H9 (cell line): ENCODE measurements around the gene RASL10B. TPM values are rescaled to one million over a fixed set of nuclear protein-coding genes. Genes with fewer than 3 reads are reported as not detected.

Source experiments
- DNase-seq: peaks from one replicate; pipeline ENCODE4 v3.0.0-alpha.2; 2017
- H2AFZ ChIP-seq: one replicate; pipeline ENCODE4 v1.6.1; 2013; ENCODE audit warnings: mild to moderate bottlenecking, low read length, control low read depth, moderate library complexity
- H2AK5ac ChIP-seq: 2 replicates; pipeline ENCODE4 v1.6.1; 2013; ENCODE audit warnings: low read length, control low read depth, mixed read lengths; ENCODE audit not compliant: insufficient read length
- H2BK120ac ChIP-seq: one replicate; pipeline ENCODE4 v1.6.1; 2013; ENCODE audit warnings: low read depth, mild to moderate bottlenecking, low read length, control low read depth, inconsistent platforms; ENCODE audit not compliant: poor library complexity, severe bottlenecking
- H2BK12ac ChIP-seq: 2 replicates; pipeline ENCODE4 v1.6.1; 2013; ENCODE audit warnings: low read length, control low read depth, mixed read lengths, low read depth; ENCODE audit not compliant: insufficient read length
- H2BK15ac ChIP-seq: 2 replicates; pipeline ENCODE4 v1.6.1; 2013; ENCODE audit warnings: low read depth, low read length, control low read depth
- H2BK20ac ChIP-seq: one replicate; pipeline ENCODE4 v1.6.1; 2013; ENCODE audit warnings: low read depth, mild to moderate bottlenecking, low read length, control low read depth, inconsistent platforms; ENCODE audit not compliant: poor library complexity, severe bottlenecking
- H2BK5ac ChIP-seq: 2 replicates; pipeline ENCODE4 v1.6.1; 2013; ENCODE audit warnings: low read length, control low read depth, mixed read lengths; ENCODE audit not compliant: insufficient read length
- H3K14ac ChIP-seq: 2 replicates; pipeline ENCODE4 v1.6.1; 2013; ENCODE audit warnings: low read length, control low read depth; ENCODE audit not compliant: insufficient read depth
- H3K18ac ChIP-seq: 2 replicates; pipeline ENCODE4 v1.6.1; 2013; ENCODE audit warnings: low read depth, mild to moderate bottlenecking, mixed read lengths, low read length, control low read depth; ENCODE audit not compliant: insufficient read length
- H3K23ac ChIP-seq: 2 replicates; pipeline ENCODE4 v1.6.1; 2013; ENCODE audit warnings: low read length, control low read depth, mixed read lengths, low read depth; ENCODE audit not compliant: insufficient read length
- H3K23me2 ChIP-seq: 2 replicates; pipeline ENCODE4 v1.6.1; 2013; ENCODE audit warnings: low read depth, mild to moderate bottlenecking, mixed read lengths, low read length, control low read depth; ENCODE audit not compliant: insufficient read length, poor library complexity, severe bottlenecking
- H3K27ac ChIP-seq: 2 replicates; pipeline ENCODE4 v1.5.1; 2013; ENCODE audit warnings: low read length, control low read depth, mixed read lengths, low read depth; ENCODE audit not compliant: insufficient read length
- H3K27me3 ChIP-seq: 2 replicates; pipeline ENCODE4 v1.6.1; 2013; ENCODE audit warnings: low read length, control low read depth, inconsistent platforms; ENCODE audit not compliant: insufficient read depth
- H3K4ac ChIP-seq: 2 replicates; pipeline ENCODE4 v1.6.1; 2013; ENCODE audit warnings: low read depth, mild to moderate bottlenecking, control low read depth, inconsistent platforms, low read length, moderate library complexity
- H3K4me1 ChIP-seq: 2 replicates; pipeline ENCODE4 v1.6.1; 2013; ENCODE audit warnings: low read length, control low read depth, inconsistent platforms; ENCODE audit not compliant: insufficient read depth
- H3K4me2 ChIP-seq: 2 replicates; pipeline ENCODE4 v1.6.1; 2013; ENCODE audit warnings: low read length, control low read depth, mixed read lengths; ENCODE audit not compliant: insufficient read length, insufficient read depth
- H3K56ac ChIP-seq: 2 replicates; pipeline ENCODE4 v1.6.1; 2013; ENCODE audit warnings: low read depth, mild to moderate bottlenecking, mixed read lengths, low read length, control low read depth; ENCODE audit not compliant: insufficient read length
- H3K79me1 ChIP-seq: 2 replicates; pipeline ENCODE4 v1.6.1; 2013; ENCODE audit warnings: low read depth, mild to moderate bottlenecking, moderate library complexity, low read length, control low read depth, inconsistent platforms; ENCODE audit not compliant: insufficient read depth, poor library complexity, severe bottlenecking
- H3K79me2 ChIP-seq: 2 replicates; pipeline ENCODE4 v1.6.1; 2013; ENCODE audit warnings: low read length, control low read depth, inconsistent platforms; ENCODE audit not compliant: insufficient read depth
- H3K9ac ChIP-seq: 2 replicates; pipeline ENCODE4 v1.6.1; 2013; ENCODE audit warnings: low read length, control low read depth, mixed read lengths; ENCODE audit not compliant: insufficient read length; ENCODE audit errors: extremely low read depth
- H3K9me3 ChIP-seq: one replicate; pipeline ENCODE4 v1.6.1; 2013; ENCODE audit warnings: low read depth, low read length, inconsistent platforms; ENCODE audit not compliant: control insufficient read depth
- H3T11ph ChIP-seq: one replicate; pipeline ENCODE4 v1.6.1; 2013; ENCODE audit warnings: mild to moderate bottlenecking, low read length, control low read depth, inconsistent platforms
- H4K20me1 ChIP-seq: one replicate; pipeline ENCODE4 v1.6.1; 2013; ENCODE audit not compliant: control insufficient read depth, insufficient read length, insufficient read depth
- H4K5ac ChIP-seq: 2 replicates; pipeline ENCODE4 v1.6.1; 2013; ENCODE audit warnings: low read depth, mild to moderate bottlenecking, mixed read lengths, low read length, control low read depth; ENCODE audit not compliant: insufficient read length
- H4K8ac ChIP-seq: replicated peaks from 2 replicates; pipeline ENCODE4 v1.6.1; 2013; ENCODE audit warnings: low read length, control low read depth, mixed read lengths, low read depth; ENCODE audit not compliant: insufficient read length
- H4K91ac ChIP-seq: 2 replicates; pipeline ENCODE4 v1.6.1; 2013; ENCODE audit warnings: low read depth, mild to moderate bottlenecking, moderate library complexity, mixed read lengths, low read length, control low read depth; ENCODE audit not compliant: insufficient read length
- H3K27ac Mint-ChIP-seq, 3 experiments: 2 replicates in 2 of 3; 3 replicates in 1 of 3; pipeline ENCODE4 v1.8.0; 2020 to 2021; ENCODE audit warnings: mixed read lengths in 3 of 3, mild to moderate bottlenecking in 1 of 3, moderate library complexity in 1 of 3
- H3K27me3 Mint-ChIP-seq: 2 replicates; pipeline ENCODE4 v1.8.0; 2021; ENCODE audit warnings: low read depth, mild to moderate bottlenecking, moderate library complexity, mixed read lengths
- H3K36me3 Mint-ChIP-seq, 3 experiments: 2 replicates in 2 of 3; 3 replicates in 1 of 3; pipeline ENCODE4 v1.8.0; 2020 to 2021; ENCODE audit warnings: low read depth in 3 of 3, mixed read lengths in 3 of 3; ENCODE audit not compliant: insufficient read depth in 1 of 3
- H3K4me1 Mint-ChIP-seq, 2 experiments: 2 replicates each; pipeline ENCODE4 v1.8.0; 2020; ENCODE audit warnings: mixed read lengths in 2 of 2
- H3K4me3 Mint-ChIP-seq, 2 experiments: 2 replicates in 1 of 2; 3 replicates in 1 of 2; pipeline ENCODE4 v1.8.0; 2020 to 2021; ENCODE audit warnings: mild to moderate bottlenecking in 2 of 2, mixed read lengths in 2 of 2, moderate library complexity in 1 of 2
- H3K9me3 Mint-ChIP-seq, 2 experiments: 2 replicates in 1 of 2; 3 replicates in 1 of 2; pipeline ENCODE4 v1.8.0; 2020; ENCODE audit warnings: mild to moderate bottlenecking in 2 of 2, mixed read lengths in 2 of 2, moderate library complexity in 1 of 2
- CTCF ChIP-seq: fragments of 200-600 bp; sonication (generic); conservative IDR thresholded peaks from 3 replicates; pipeline ENCODE4 v1.8.0; 2021; ENCODE audit warnings: antibody characterized with exemption, mild to moderate bottlenecking
- WGBS: extraction: QIAGEN DNeasy Blood & Tissue Kit; methylation state at CpG from one replicate; pipeline ENCODE4 v1.1.7; 2013; ENCODE audit warnings: missing lambda C conversion rate, low lambda C conversion rate, mixed read lengths; ENCODE audit not compliant: insufficient read length; ENCODE audit errors: extremely low coverage; 5-methylcytosine and 5-hydroxymethylcytosine counted together
- total RNA-seq: library from RNA; stranded (reverse); gene quantifications from 2 replicates; pipeline ENCODE4 v1.2.1, GENCODE V29; 2021

The RASL10B gene
- total RNA-seq, 1 experiment from 2014 or later = 15.9 TPM

GRCh38 chr17:35729405-35729833 is 2.0 kb upstream of the RASL10B start:
- Histone ChIP-seq H2BK15ac (no peak overlapping the region), H2BK5ac (no peak overlapping the region), H3K23me2 (peaks cover 6% of the 10 kb centered on the region), H3K79me2 (no peaks in the 10 kb centered on the region), H3K27me3 (no peaks in the 10 kb centered on the region), H3T11ph (no peak overlapping the region), H3K14ac (no peak overlapping the region), H4K5ac (no peak overlapping the region), H3K18ac (no peak overlapping the region), H2BK20ac (no peak overlapping the region), H2AFZ (no peak overlapping the region), H3K4ac (no peak overlapping the region), H4K8ac (no peak overlapping the region), H3K9me3 (no peaks in the 10 kb centered on the region), H3K4me1 (peaks cover 3% of the 10 kb centered on the region; the same call in 1 of the 2 replicates), H3K23ac (no peak overlapping the region), H2BK12ac (no peak overlapping the region), H3K9ac (no peak overlapping the region), H3K27ac (no peak overlapping the region), H4K91ac (no peak overlapping the region), H3K56ac (no peak overlapping the region), H4K20me1 (no peaks in the 10 kb centered on the region), H3K4me2 (no peak overlapping the region), H2AK5ac (no peak overlapping the region), H2BK120ac (no peak overlapping the region), H3K79me1 (no peaks in the 10 kb centered on the region)
- WGBS = no CpG with 5 or more reads among the region's 4 CpGs
- Mint-ChIP-seq H3K27me3 (peaks cover 20% of the 10 kb centered on the region), H3K27ac (peak overlapping the region in 2 of 3 experiments; percentile 33 to 60; a peak in 2 of 7 replicates), H3K9me3 (no peaks in the 10 kb centered on the region), H3K4me3 (peak overlapping the region in 1 of 2 experiments; percentile 53; a peak in 2 of 5 replicates), H3K4me1 (peaks cover 40 to 52% of the 10 kb centered on the region in 2 experiments), H3K36me3 (peaks cover 2 to 16% (median 16%) of the 10 kb centered on the region in 3 experiments; a peak in 6 of 7 replicates)
- TF ChIP-seq CTCF = no peak
- DNase-seq = no peak
